ENCODE measurements around the gene PGK2. TPM values are rescaled to one million over a fixed set of nuclear protein-coding genes. Genes with fewer than 3 reads are reported as not detected.
A peak's percentile ranks its signal among the peaks of the same experiment; 100 is the strongest.

Gene PGK2
- total RNA-seq (2021): not detected in 2 replicates
- long read RNA-seq: 0 reads

GRCh38 chr6:49787176-49787575, at the start of gene PGK2:
Gene PGK2, minus strand, starts transcription at chr6:49787285. Its CDS starts 98 bp downstream, at chr6:49787187.
- H3K27me3 ChIP-seq (ENCODE audit: insufficient read depth, low read length): no peaks in the 10 kb centered on the region

More at GRCh38 chr6:49787176-49787575, at the start of gene PGK2:
- Histone ChIP-seq H4K20me1 (ENCODE audit: control insufficient read depth, insufficient read depth, insufficient read length) (no peaks in the 10 kb centered on the region), H4K8ac (replicated peaks; ENCODE audit: insufficient read length, low read depth, low read length) (no peak within 1 kb of the TSS), H2BK120ac (ENCODE audit: low read depth, low read length, poor library complexity, severe bottlenecking) (no peak within 1 kb of the TSS), H2BK12ac (ENCODE audit: insufficient read length, low read depth, low read length) (no peak within 1 kb of the TSS), H3K79me2 (ENCODE audit: insufficient read depth, low read length) (no peaks in the 10 kb centered on the region), H3K27ac (ENCODE audit: insufficient read length, low read depth, low read length) (no peak within 1 kb of the TSS), H3K4ac (ENCODE audit: low read depth, low read length) (no peak within 1 kb of the TSS), H2BK15ac (ENCODE audit: low read depth, low read length) (no peak within 1 kb of the TSS), H3K23me2 (ENCODE audit: insufficient read length, low read depth, low read length, poor library complexity, severe bottlenecking) (no peaks in the 10 kb centered on the region), H2BK5ac (ENCODE audit: insufficient read length, low read length) (no peak within 1 kb of the TSS), H4K5ac (ENCODE audit: insufficient read length, low read depth, low read length) (no peak within 1 kb of the TSS), H3K4me1 (ENCODE audit: insufficient read depth, low read length) (no peaks in the 10 kb centered on the region), H3K9me3 (ENCODE audit: control insufficient read depth, low read depth, low read length) (no peaks in the 10 kb centered on the region), H2AK5ac (ENCODE audit: insufficient read length, low read length) (no peak within 1 kb of the TSS), H3K14ac (ENCODE audit: insufficient read depth, low read length) (no peak within 1 kb of the TSS), H3K4me2 (ENCODE audit: insufficient read depth, insufficient read length, low read length) (no peak within 1 kb of the TSS), H2AFZ (ENCODE audit: low read length) (no peak within 1 kb of the TSS), H3K18ac (ENCODE audit: insufficient read length, low read depth, low read length) (no peak within 1 kb of the TSS), H3K79me1 (ENCODE audit: insufficient read depth, low read depth, low read length, poor library complexity, severe bottlenecking) (no peaks in the 10 kb centered on the region), H3K23ac (ENCODE audit: insufficient read length, low read depth, low read length) (no peak within 1 kb of the TSS), H4K91ac (ENCODE audit: insufficient read length, low read depth, low read length) (no peak within 1 kb of the TSS), H3T11ph (ENCODE audit: low read length) (no peak within 1 kb of the TSS), H2BK20ac (ENCODE audit: low read depth, low read length, poor library complexity, severe bottlenecking) (no peak within 1 kb of the TSS), H3K9ac (ENCODE audit: extremely low read depth, insufficient read length, low read length) (no peak within 1 kb of the TSS), H3K56ac (ENCODE audit: insufficient read length, low read depth, low read length) (no peak within 1 kb of the TSS)
- Mint-ChIP-seq H3K27me3 (ENCODE audit: low read depth) (no peaks in the 10 kb centered on the region), H3K4me1 (peaks cover 3 to 8% of the 10 kb centered on the region in 2 experiments; a peak in 3 of 4 replicates), H3K9me3 (peaks cover 0 to 4% of the 10 kb centered on the region in 2 experiments; a peak in 1 of 5 replicates), H3K36me3 (ENCODE audit: insufficient read depth in 1 of 3, low read depth in 3 of 3) (peaks cover 0 to 6% (median 3%) of the 10 kb centered on the region in 3 experiments; a peak in 2 of 7 replicates), H3K4me3 (no peak within 1 kb of the TSS), H3K27ac (no peak within 1 kb of the TSS)
- DNase-seq: peak; percentile 93
- WGBS (ENCODE audit: extremely low coverage, insufficient read length, low lambda C conversion rate): no CpG with 5 or more reads among the region's 8 CpGs
- no peak for TF ChIP-seq CTCF (conservative IDR thresholded peaks at IDR 0.05)
